Measurements from ENCODE around the gene ALG1L2. TPM values are rescaled to one million over a fixed set of nuclear protein-coding genes. Genes with fewer than 3 reads are reported as not detected.
"Not testable (repeated sequence)": the region's sequence is repeated elsewhere in the genome, so short reads cannot be mapped to it uniquely, and the experiment has no call there.

The ALG1L2 gene
- total and polyA plus RNA-seq, 2 of the 8 experiments (the other 6 are each of a cell fraction or from before 2014, with no cell fraction given), result 0.15 to 1.7 TPM

- no peak for TF ChIP-seq CBX5 (IDR thresholded peaks at IDR 0.05; ENCODE audit: low read depth, low read length)
- TF ChIP-seq MAFK (IDR thresholded peaks at IDR 0.05; ENCODE audit: low read depth, low read length), result no peak
- TF ChIP-seq SIRT6 (IDR thresholded peaks at IDR 0.05; ENCODE audit: low read length), result no peak
- no peak for TF ChIP-seq ASH2L (IDR thresholded peaks at IDR 0.05; ENCODE audit: low read length)
These were observed 32.9 kb upstream of the ALG1L2 start (continued) for GRCh38 chr3:130048726-130049125.

GRCh38 chr3:130052366-130052765 is 29.3 kb upstream of the ALG1L2 start:
- H4K5ac ChIP-seq (ENCODE audit: insufficient read length, low read depth, low read length); H3K4ac ChIP-seq (replicated peaks; ENCODE audit: insufficient read length, low read depth, low read length); FAIRE-seq; H2BK12ac ChIP-seq (ENCODE audit: low read depth, low read length); H3K4me1 ChIP-seq (replicated peaks in 1 of 4; ENCODE audit: control insufficient read depth in 3 of 4, insufficient read depth in 4 of 4, low read length in 3 of 4); H3K9ac ChIP-seq (replicated peaks in 1 of 4; ENCODE audit: extremely low read depth in 1 of 4, low read depth in 3 of 4, low read length in 3 of 4); H2BK5ac ChIP-seq (ENCODE audit: low read depth, low read length); DNase-seq (ENCODE audit: low read depth in 1 of 2, low spot score in 2 of 2); H2BK120ac ChIP-seq (replicated peaks; ENCODE audit: low read depth, low read length); H4K91ac ChIP-seq (replicated peaks; ENCODE audit: insufficient read length, low read length); H3K27me3 ChIP-seq (replicated peaks in 1 of 4; ENCODE audit: control insufficient read depth in 3 of 4, extremely low read depth in 1 of 4, insufficient read depth in 3 of 4, low read length in 3 of 4); H3K9me3 ChIP-seq (ENCODE audit: insufficient read depth in 2 of 2, low read depth in 1 of 2, low read length in 1 of 2); H3K56ac ChIP-seq (replicated peaks; ENCODE audit: insufficient read length, low read depth, low read length); CTCF ChIA-PET (ENCODE audit: partially characterized antibody); H2AK5ac ChIP-seq (ENCODE audit: low read depth, low read length); H3K4me3 ChIP-seq (ENCODE audit: extremely low read depth in 1 of 4, insufficient read depth in 2 of 4, low read depth in 3 of 4, low read length in 4 of 4); H4K20me1 ChIP-seq (replicated peaks in 1 of 2; ENCODE audit: control insufficient read depth in 1 of 2, insufficient read depth in 2 of 2, low read length in 2 of 2); H2BK20ac ChIP-seq (ENCODE audit: low read length); POLR2A ChIA-PET (ENCODE audit: partially characterized antibody); H3K23me2 ChIP-seq (ENCODE audit: low read depth, low read length); H3K23ac ChIP-seq (ENCODE audit: insufficient read length); H3K79me1 ChIP-seq (ENCODE audit: low read depth, low read length); H2AFZ ChIP-seq (ENCODE audit: low read length); H3K36me3 ChIP-seq (ENCODE audit: control insufficient read depth in 2 of 4, insufficient read depth in 4 of 4, low read length in 3 of 4); H3K27ac ChIP-seq (ENCODE audit: low read depth, low read length); H3K18ac ChIP-seq (ENCODE audit: extremely low read depth, low read length); H3K79me2 ChIP-seq (ENCODE audit: control insufficient read depth in 1 of 2, insufficient read depth in 2 of 2, low read length in 2 of 2); H4K8ac ChIP-seq (ENCODE audit: extremely low read depth, insufficient read depth, low read length); H3K4me2 ChIP-seq (ENCODE audit: insufficient read depth in 1 of 2, low read depth in 2 of 2, low read length in 2 of 2); H3K14ac ChIP-seq (ENCODE audit: insufficient read length); H2BK15ac ChIP-seq (ENCODE audit: low read length): not testable (repeated sequence)
- 91% methylated on average over 5 of the region's 5 CpGs; no CpG with 5 or more reads in 1 of the 2 experiments for WGBS, 2 experiments (ENCODE audit: extremely low coverage in 1 of 2, insufficient coverage in 1 of 2, insufficient read length in 1 of 2, insufficient replicate concordance in 2 of 2, low coverage in 1 of 2, low lambda C conversion rate in 2 of 2, missing lambda C conversion rate in 1 of 2)
